B cell (primary cell): Measurements from ENCODE around the gene ACO2.

Experiments used
- CTCF ChIP-seq: fragments of 200-600 bp; IDR thresholded peaks from one replicate; pipeline ENCODE4 v1.8.0; 2022; ENCODE audit warnings: antibody characterized with exemption, mild to moderate bottlenecking
- EZH2 ChIP-seq: IDR thresholded peaks from 2 replicates; pipeline ENCODE4 v1.6.1; 2012; ENCODE audit warnings: borderline replicate concordance, low read depth, mild to moderate bottlenecking, moderate library complexity, low read length; ENCODE audit not compliant: insufficient read depth, poor library complexity, severe bottlenecking

- TF ChIP-seq CTCF = no peak
- no peak for TF ChIP-seq EZH2
Measured at GRCh38 chr22:41469218-41469851, 418 bp downstream of the ACO2 start.
